Measurements from ENCODE around the gene TADA2A. TPM values are rescaled to one million over a fixed set of nuclear protein-coding genes. Genes with fewer than 3 reads are reported as not detected.
A peak's percentile ranks its signal among the peaks of the same experiment; 100 is the strongest.

TADA2A gene
- polyA plus RNA-seq, 2 of the 4 experiments (the other 2 are of a cell fraction), result 9.9 to 27.1 TPM

DNA sequence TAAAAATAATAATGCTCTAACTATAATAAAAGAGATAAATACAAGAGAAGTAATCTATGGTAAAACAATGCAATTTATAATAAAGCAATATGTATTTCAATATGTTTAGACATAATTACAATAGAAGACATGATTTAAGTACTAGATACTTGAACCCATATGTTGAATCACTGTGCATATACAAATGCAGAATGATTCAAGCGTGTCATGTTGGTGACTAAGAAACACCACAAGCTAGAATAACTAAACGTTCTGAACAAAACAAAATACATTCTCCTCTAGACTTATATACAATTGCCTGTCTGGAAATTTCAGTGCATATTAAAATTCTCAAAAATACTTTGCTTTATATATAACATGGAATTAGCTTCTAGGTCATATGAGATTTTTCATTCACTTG, 11.2 kb downstream of the TADA2A start:
- peaks cover 4% of the 10 kb centered on the region; the same call in 2 of the 3 replicates for H3K4me1 ChIP-seq
- 59% methylated on average over 2 of the region's 2 CpGs for WGBS (ENCODE audit: missing lambda C conversion rate)
- TF ChIP-seq, protein P1, sequence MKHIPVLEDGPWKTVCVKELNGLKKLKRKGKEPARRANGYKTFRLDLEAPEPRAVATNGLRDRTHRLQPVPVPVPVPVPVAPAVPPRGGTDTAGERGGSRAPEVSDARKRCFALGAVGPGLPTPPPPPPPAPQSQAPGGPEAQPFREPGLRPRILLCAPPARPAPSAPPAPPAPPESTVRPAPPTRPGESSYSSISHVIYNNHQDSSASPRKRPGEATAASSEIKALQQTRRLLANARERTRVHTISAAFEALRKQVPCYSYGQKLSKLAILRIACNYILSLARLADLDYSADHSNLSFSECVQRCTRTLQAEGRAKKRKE (CRISPR knock-in tag; IDR thresholded peaks at IDR 0.05; ENCODE audit: low read depth), result no peak
- TF ChIP-seq EHF (CRISPR knock-in tag; IDR thresholded peaks at IDR 0.05), result no peak
- TF ChIP-seq, protein P2, sequence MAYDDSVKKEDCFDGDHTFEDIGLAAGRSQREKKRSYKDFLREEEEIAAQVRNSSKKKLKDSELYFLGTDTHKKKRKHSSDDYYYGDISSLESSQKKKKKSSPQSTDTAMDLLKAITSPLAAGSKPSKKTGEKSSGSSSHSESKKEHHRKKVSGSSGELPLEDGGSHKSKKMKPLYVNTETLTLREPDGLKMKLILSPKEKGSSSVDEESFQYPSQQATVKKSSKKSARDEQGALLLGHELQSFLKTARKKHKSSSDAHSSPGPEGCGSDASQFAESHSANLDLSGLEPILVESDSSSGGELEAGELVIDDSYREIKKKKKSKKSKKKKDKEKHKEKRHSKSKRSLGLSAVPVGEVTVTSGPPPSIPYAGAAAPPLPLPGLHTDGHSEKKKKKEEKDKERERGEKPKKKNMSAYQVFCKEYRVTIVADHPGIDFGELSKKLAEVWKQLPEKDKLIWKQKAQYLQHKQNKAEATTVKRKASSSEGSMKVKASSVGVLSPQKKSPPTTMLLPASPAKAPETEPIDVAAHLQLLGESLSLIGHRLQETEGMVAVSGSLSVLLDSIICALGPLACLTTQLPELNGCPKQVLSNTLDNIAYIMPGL (CRISPR knock-in tag; IDR thresholded peaks at IDR 0.05; ENCODE audit: borderline replicate concordance), result no peak
- TF ChIP-seq, protein P3, sequence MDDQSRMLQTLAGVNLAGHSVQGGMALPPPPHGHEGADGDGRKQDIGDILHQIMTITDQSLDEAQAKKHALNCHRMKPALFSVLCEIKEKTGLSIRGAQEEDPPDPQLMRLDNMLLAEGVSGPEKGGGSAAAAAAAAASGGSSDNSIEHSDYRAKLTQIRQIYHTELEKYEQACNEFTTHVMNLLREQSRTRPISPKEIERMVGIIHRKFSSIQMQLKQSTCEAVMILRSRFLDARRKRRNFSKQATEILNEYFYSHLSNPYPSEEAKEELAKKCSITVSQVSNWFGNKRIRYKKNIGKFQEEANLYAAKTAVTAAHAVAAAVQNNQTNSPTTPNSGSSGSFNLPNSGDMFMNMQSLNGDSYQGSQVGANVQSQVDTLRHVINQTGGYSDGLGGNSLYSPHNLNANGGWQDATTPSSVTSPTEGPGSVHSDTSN (IDR thresholded peaks at IDR 0.05), result no peak
- TF ChIP-seq FOSL2 (IDR thresholded peaks at IDR 0.05), result no peak
- TF ChIP-seq FOSL2 (CRISPR knock-in tag; IDR thresholded peaks at IDR 0.05), result no peak
- TF ChIP-seq HDAC2 (IDR thresholded peaks at IDR 0.05), result no peak
- ATAC-seq (no peak), FAIRE-seq (no peak), DNase-seq (ENCODE audit: low read depth in 1 of 2, low spot score in 1 of 2) (no peak)
- H3K4me3 ChIP-seq, result no peak overlapping the region
- POLR2A ChIA-PET, result no interaction called here
- H3K9me3 ChIP-seq, result no peaks in the 10 kb centered on the region
- no peak overlapping the region for H3K27ac ChIP-seq
- CTCF ChIA-PET, result interaction anchor here (0.6 to 5.9 kb wide), 4 partner anchors 13 to 1914 kb away, joined by 3 to 30 read pairs (median 4); no protein-coding TSS in a partner anchor
- H3K4me2 ChIP-seq, result no peak overlapping the region

DNA sequence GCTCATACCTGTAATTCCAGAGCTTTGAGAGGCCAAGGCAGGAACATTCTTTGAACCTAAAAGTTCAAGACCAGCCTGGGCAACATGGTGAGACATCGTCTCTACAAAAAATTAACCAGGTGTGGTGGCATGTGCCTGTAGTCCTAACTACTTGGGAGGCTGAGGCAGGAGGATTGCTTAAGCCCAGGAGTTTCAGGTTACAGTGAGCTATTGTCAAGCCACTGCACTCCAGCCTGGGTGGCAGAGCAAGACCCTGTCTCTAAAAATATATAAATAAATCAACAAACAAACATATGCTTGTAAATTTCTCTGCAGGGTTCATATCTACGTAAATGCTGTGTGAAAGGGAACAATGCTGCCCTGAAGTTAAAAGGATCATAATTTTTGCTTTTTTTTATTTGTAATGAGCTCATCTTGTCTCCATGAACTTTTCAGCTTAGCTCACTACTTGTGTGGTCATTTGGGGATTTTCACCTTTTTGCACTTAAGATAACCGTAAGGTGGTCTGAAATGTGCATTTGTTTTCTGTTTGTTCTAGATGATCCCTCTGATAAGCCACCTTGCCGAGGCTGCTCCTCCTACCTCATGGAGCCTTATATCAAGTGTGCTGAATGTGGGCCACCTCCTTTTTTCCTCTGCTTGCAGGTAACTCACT, 16.4 kb downstream of the TADA2A start:
- POLR2A ChIA-PET, result interaction anchor here (1.0 kb wide), 1 partner anchor 67 kb away, joined by 3 read pairs; the partner anchor contains the start of gene DUSP14
- H3K4me2 ChIP-seq, result 0 out of 3 replicates have a peak overlapping the region, but pooled peaks have one; percentile 9
- CTCF ChIA-PET, result interaction anchor here (0.7 to 5.9 kb wide), 5 partner anchors 10 to 49 kb away, joined by 3 to 30 read pairs (median 3); no protein-coding TSS in a partner anchor
- peaks cover 10% of the 10 kb centered on the region; the same call in 2 of the 3 replicates for H3K4me1 ChIP-seq
- WGBS (ENCODE audit: missing lambda C conversion rate), result 52% methylated on average over 4 of the region's 4 CpGs
- H3K4me3 ChIP-seq, result no peak overlapping the region
- ATAC-seq (peak in 1 of 2 experiments; percentile 50; a peak in 3 of 6 replicates), DNase-seq (ENCODE audit: low read depth in 1 of 2, low spot score in 1 of 2) (peak in 1 of 2 experiments; percentile 55), FAIRE-seq (no peak)
- H3K27ac ChIP-seq, result no peak overlapping the region
- H3K9me3 ChIP-seq, result no peaks in the 10 kb centered on the region
- TF ChIP-seq GATA3 (IDR thresholded peaks at IDR 0.05; ENCODE audit: borderline replicate concordance) (peak; percentile 44), CEBPB (IDR thresholded peaks at IDR 0.05) (peak in 1 of 2 experiments; percentile 44; a peak in 1 of 4 replicates), MAFK (IDR thresholded peaks at IDR 0.05; ENCODE audit: partially characterized antibody) (no peak)

DNA sequence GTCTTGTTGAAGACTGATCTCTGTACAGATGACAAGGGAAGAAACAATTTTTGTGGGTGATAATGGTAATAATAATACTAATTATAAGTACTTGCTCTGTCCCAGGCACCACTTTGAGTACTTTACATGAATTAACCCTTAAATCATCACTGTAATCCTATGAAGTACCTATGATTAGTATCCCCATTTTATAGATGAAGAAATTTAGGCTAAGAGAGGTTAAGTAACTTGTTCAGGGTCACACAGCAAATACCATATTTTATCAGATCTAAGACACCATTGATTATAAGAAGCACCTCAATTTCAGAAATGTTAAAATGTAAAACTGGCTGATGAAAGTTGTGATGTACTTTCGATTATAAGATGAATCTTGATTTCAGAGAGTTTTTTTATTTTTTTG, 18.6 kb downstream of the TADA2A start:
- ChIA-PET POLR2A (no interaction called here), CTCF (interaction anchor here (1.7 to 3.3 kb wide), 3 partner anchors 13 to 53 kb away, joined by 8 to 19 read pairs (median 10); partner anchors contain the start of genes ACACA and TADA2A)
- TF ChIP-seq JUN (IDR thresholded peaks at IDR 0.05), result no peak
- no peak for TF ChIP-seq SMC3 (IDR thresholded peaks at IDR 0.05)
- no peak for TF ChIP-seq EHMT2 (IDR thresholded peaks at IDR 0.05; ENCODE audit: low read depth)
- TF ChIP-seq MAFK (IDR thresholded peaks at IDR 0.05; ENCODE audit: partially characterized antibody), result no peak
- no peak for TF ChIP-seq EP300 (IDR thresholded peaks at IDR 0.05)
- no peak for TF ChIP-seq POLR2AphosphoS2 (conservative IDR thresholded peaks at IDR 0.05; ENCODE audit: low read length)
- TF ChIP-seq CHD2 (IDR thresholded peaks at IDR 0.05; ENCODE audit: low read length, partially characterized antibody), result no peak
- DNase-seq (ENCODE audit: low read depth in 1 of 2, low spot score in 1 of 2) (no peak), FAIRE-seq (no peak), ATAC-seq (no peak)
- H3K4me3 ChIP-seq, result no peak overlapping the region
- H3K27ac ChIP-seq, result no peak overlapping the region
- H3K4me1 ChIP-seq, result peaks cover 19% of the 10 kb centered on the region; the same call in 2 of the 3 replicates
- WGBS (ENCODE audit: missing lambda C conversion rate), result 79% methylated on average over 1 of the region's 1 CpG
- H3K9me3 ChIP-seq, result no peaks in the 10 kb centered on the region
- H3K4me2 ChIP-seq, result no peak overlapping the region
